HCT116 (cell line): ENCODE results near the gene GNMT. TPM values are rescaled to one million over a fixed set of nuclear protein-coding genes. Genes with fewer than 3 reads are reported as not detected.

Experiments
- ATAC-seq: fragments of 200-7000 bp; cut with Tn5 transposase; 2 replicates; pipeline ENCODE4 v1.9.1; 2020; ENCODE audit warnings: mild to moderate bottlenecking, moderate library complexity
- BruUV-seq: library from RNA; stranded (reverse); fragments of 400-500 nt; replicated peaks from 2 replicates; lab custom pipeline; 2021; lab: Mats Ljungman, UMichigan
- CTCF ChIA-PET: fragments of 300-600 bp; sonication (Branson Sonifier 250); formaldehyde crosslinking; loops from one replicate; lab custom pipeline; 2021; ENCODE audit warnings: antibody characterized with exemption; lab: Charles Lee
- POLR2A ChIA-PET: fragments of 300-600, 350-600 bp; sonication (Branson Sonifier 250); formaldehyde crosslinking; loops from one replicate; lab custom pipeline; 2021; ENCODE audit warnings: antibody characterized with exemption; lab: Charles Lee
- RAD21 ChIA-PET, 2 experiments: fragments of 300-600 bp; sonication (Branson Sonifier 250); formaldehyde crosslinking; loops; one replicate each; lab custom pipeline; 2023; ENCODE audit warnings: low total read pairs in 2 of 2; ENCODE audit not compliant: uncharacterized antibody in 2 of 2, unreplicated experiment in 2 of 2, low non-redundant PET in 1 of 2; lab: Charles Lee
- DNase-seq: peaks from one replicate; pipeline ENCODE4 v3.0.0-alpha.2; 2010; ENCODE audit warnings: low read depth, low spot score
- H2AFZ ChIP-seq: fragments of 200-600 bp; shearing (Covaris generic), sonication (generic); 2 replicates; pipeline ENCODE4 v1.6.1; 2017; ENCODE audit warnings: low read depth, mixed run types, mixed read lengths, antibody characterized with exemption, low read length; ENCODE audit not compliant: poor library complexity, severe bottlenecking
- H3K27ac ChIP-seq: 2 replicates; pipeline ENCODE4 v1.5.1; 2012; ENCODE audit warnings: low read depth, low read length
- H3K27me3 ChIP-seq: fragments of 200-600 bp; sonication (generic); 2 replicates; pipeline ENCODE4 v1.6.1; 2016; ENCODE audit warnings: mixed run types, low read length, mixed read lengths; ENCODE audit not compliant: insufficient read depth
- H3K36me3 ChIP-seq, 2 experiments: fragments of 200-500 bp in 1 of 2; fragments of 200-600 bp in 1 of 2; sonication (Bioruptor generic) in 1 of 2; sonication (generic) in 1 of 2; 2 replicates each; pipeline versions ENCODE4 v1.5.1 to v1.6.1; 2014 to 2016; ENCODE audit warnings: low read length in 2 of 2, inconsistent platforms in 1 of 2, mixed read lengths in 1 of 2, mixed run types in 1 of 2; ENCODE audit not compliant: insufficient read depth in 2 of 2, control insufficient read depth in 1 of 2
- H3K4me1 ChIP-seq, 2 experiments: fragments of 200-600 bp in 1 of 2; sonication (generic) in 1 of 2; 2 replicates each; pipeline versions ENCODE4 v1.5.1 to v1.6.1; 2012 to 2017; ENCODE audit warnings: low read length in 2 of 2, inconsistent platforms in 1 of 2, mild to moderate bottlenecking in 1 of 2, mixed read lengths in 1 of 2, mixed run types in 1 of 2, moderate library complexity in 1 of 2; ENCODE audit not compliant: insufficient read depth in 2 of 2, control insufficient read depth in 1 of 2
- H3K4me2 ChIP-seq: fragments of 200-600 bp; sonication (generic); 2 replicates; pipeline ENCODE4 v1.6.1; 2017; ENCODE audit warnings: mixed run types, low read length, mixed read lengths
- H3K4me3 ChIP-seq, 2 experiments: fragments of 200-600 bp in 1 of 2; sonication (generic) in 1 of 2; replicated peaks in 1 of 2; 2 replicates each; pipeline ENCODE4 v1.5.1; 2011 to 2016; ENCODE audit warnings: low read length in 2 of 2, control low read depth in 1 of 2, low read depth in 1 of 2, mild to moderate bottlenecking in 1 of 2, mixed read lengths in 1 of 2, mixed run types in 1 of 2
- H3K79me2 ChIP-seq: fragments of 200-600 bp; sonication (generic); 2 replicates; pipeline ENCODE4 v1.6.1; 2017; ENCODE audit warnings: mild to moderate bottlenecking, mixed run types, low read length, moderate library complexity, mixed read lengths; ENCODE audit not compliant: insufficient read depth
- H3K9ac ChIP-seq: fragments of 200-600 bp; sonication (generic); 2 replicates; pipeline ENCODE4 v1.6.1; 2016; ENCODE audit warnings: low read length, mixed read lengths
- H3K9me2 ChIP-seq: fragments of 200-600 bp; sonication (generic), shearing (Covaris generic); 2 replicates; pipeline ENCODE4 v1.6.1; 2017; ENCODE audit warnings: mixed run types, mild to moderate bottlenecking, moderate library complexity; ENCODE audit not compliant: insufficient read depth
- H3K9me3 ChIP-seq, 2 experiments: fragments of 200-500 bp in 1 of 2; fragments of 200-600 bp in 1 of 2; sonication (Bioruptor generic) in 1 of 2; sonication (generic) in 1 of 2; 2 replicates each; pipeline ENCODE4 v1.6.1; 2014 to 2017; ENCODE audit warnings: low read length in 2 of 2, mixed read lengths in 2 of 2, inconsistent platforms in 1 of 2, low read depth in 1 of 2, mild to moderate bottlenecking in 1 of 2, mixed run types in 1 of 2, moderate library complexity in 1 of 2; ENCODE audit not compliant: control insufficient read depth in 1 of 2, insufficient read depth in 1 of 2
- H4K20me1 ChIP-seq: fragments of 200-600 bp; sonication (generic), shearing (Covaris generic); 2 replicates; pipeline ENCODE4 v1.6.1; 2017; ENCODE audit warnings: mixed run types, mild to moderate bottlenecking, moderate library complexity; ENCODE audit not compliant: insufficient read depth
- CBX3 ChIP-seq: IDR thresholded peaks from 2 replicates; pipeline ENCODE4 v1.6.1; 2012; ENCODE audit warnings: low read depth
- CEBPB ChIP-seq: IDR thresholded peaks from 2 replicates; pipeline ENCODE4 v1.6.1; 2012; ENCODE audit warnings: low read depth
- ELF1 ChIP-seq: IDR thresholded peaks from 2 replicates; pipeline ENCODE4 v1.6.1; 2012; ENCODE audit warnings: low read depth, borderline replicate concordance
- EZH2phosphoT487 ChIP-seq: fragments of 200-600 bp; IDR thresholded peaks from 2 replicates; pipeline ENCODE4 v1.6.1; 2018; ENCODE audit warnings: antibody characterized with exemption, borderline replicate concordance
- FOSL1 ChIP-seq: IDR thresholded peaks from 2 replicates; pipeline ENCODE4 v1.6.1; 2012; ENCODE audit warnings: low read depth
- POLR2A ChIP-seq: IDR thresholded peaks from 2 replicates; pipeline ENCODE4 v1.7.0; 2011; ENCODE audit warnings: borderline replicate concordance; ENCODE audit not compliant: insufficient read depth, insufficient read length; ENCODE audit errors: extremely low read depth
- POLR2AphosphoS5 ChIP-seq: IDR thresholded peaks from 2 replicates; pipeline ENCODE4 v1.6.1; 2011; ENCODE audit warnings: mild to moderate bottlenecking, low read depth, low read length, moderate library complexity
- RAD21 ChIP-seq: IDR thresholded peaks from 2 replicates; pipeline ENCODE4 v1.6.1; 2012; ENCODE audit warnings: low read depth, mild to moderate bottlenecking
- SIN3A ChIP-seq: IDR thresholded peaks from 2 replicates; pipeline ENCODE4 v1.6.1; 2012; ENCODE audit warnings: low read depth
- SP1 ChIP-seq: IDR thresholded peaks from 2 replicates; pipeline ENCODE4 v1.6.1; 2012; ENCODE audit warnings: low read depth
- SRF ChIP-seq: IDR thresholded peaks from 2 replicates; pipeline ENCODE4 v1.6.1; 2012; ENCODE audit warnings: low read depth
- YY1 ChIP-seq: IDR thresholded peaks from 2 replicates; pipeline ENCODE4 v1.6.1; 2011; ENCODE audit warnings: low read length, low read depth, moderate library complexity, mild to moderate bottlenecking; ENCODE audit not compliant: insufficient replicate concordance; ENCODE audit errors: extremely low read depth
- ZFX ChIP-seq: fragments of 450-650 bp; IDR thresholded peaks from 2 replicates; pipeline ENCODE4 v1.6.1; 2017
- intact Hi-C: fragments of 100-400 bp; cut with micrococcal nuclease; formaldehyde crosslinking; loops from 2 replicates; pipeline ENCODE4 v1.10.0; 2022
- total RNA-seq: library from RNA; stranded (reverse); gene quantifications from one replicate; pipeline ENCODE4 v1.2.1, GENCODE V29; 2021; ENCODE audit not compliant: unreplicated experiment
- TF ChIP-seq, protein P1 (sequence below): IDR thresholded peaks from 2 replicates; pipeline ENCODE4 v1.6.1; 2011; ENCODE audit warnings: mild to moderate bottlenecking, low read length, moderate library complexity; ENCODE audit not compliant: insufficient replicate concordance; ENCODE audit errors: extremely low read depth
- TF ChIP-seq, protein P2 (sequence below): IDR thresholded peaks from 2 replicates; pipeline ENCODE4 v1.6.1; 2012

GNMT gene
- total RNA-seq, 1 experiment from 2014 or later, result 0.57 TPM

DNA sequence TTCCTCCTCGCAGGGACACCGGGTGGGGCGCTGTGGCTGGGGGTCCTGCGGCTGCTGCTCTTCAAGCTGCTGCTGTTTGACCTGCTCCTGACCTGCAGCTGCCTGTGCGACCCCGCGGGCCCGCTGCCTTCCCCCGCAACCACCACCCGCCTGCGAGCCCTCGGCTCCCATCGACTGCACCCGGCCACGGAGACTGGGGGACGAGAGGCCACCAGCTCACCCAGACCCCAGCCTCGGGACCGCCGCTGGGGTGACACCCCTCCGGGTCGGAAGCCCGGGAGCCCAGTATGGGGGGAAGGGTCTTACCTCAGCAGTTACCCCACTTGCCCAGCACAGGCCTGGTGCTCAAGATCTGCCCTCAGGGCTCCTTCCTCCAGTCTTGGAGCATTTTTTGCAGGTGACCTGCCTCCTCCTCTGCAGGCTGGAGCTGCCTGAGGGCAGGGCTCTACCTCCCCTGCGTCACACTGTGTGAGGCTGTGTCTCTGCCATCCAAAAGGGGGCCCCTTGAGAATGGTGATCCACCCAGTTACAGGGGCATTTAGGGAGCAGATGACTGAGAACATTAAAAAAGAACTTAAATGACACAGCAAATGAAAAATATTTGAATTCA is 35.2 kb upstream of the GNMT start:
- RAD21 ChIA-PET, result no interaction called here
- ATAC-seq (no peak), DNase-seq (no peak)
- Histone ChIP-seq H4K20me1 (no peaks in the 10 kb centered on the region), H3K9ac (no peak overlapping the region), H3K27ac (no peak overlapping the region), H3K27me3 (no peaks in the 10 kb centered on the region), H2AFZ (no peak overlapping the region), H3K4me3 (no peak overlapping the region), H3K9me3 (no peaks in the 10 kb centered on the region), H3K4me1 (peaks cover 6 to 12% of the 10 kb centered on the region in 2 experiments; a peak in 3 of 4 replicates), H3K9me2 (no peaks in the 10 kb centered on the region), H3K36me3 (no peaks in the 10 kb centered on the region), H3K79me2 (peaks cover 8% of the 10 kb centered on the region), H3K4me2 (no peak overlapping the region)
- intact Hi-C loops, result no loop called here
- BruUV-seq, result no TSS peak
- no peak for TF ChIP-seq SP1
- no peak for TF ChIP-seq CEBPB
- TF ChIP-seq CBX3, result no peak
- no peak for TF ChIP-seq POLR2A
- no peak for TF ChIP-seq RAD21
- TF ChIP-seq ELF1, result no peak
- TF ChIP-seq FOSL1, result no peak
- TF ChIP-seq EZH2phosphoT487, result no peak
- TF ChIP-seq ZFX, result no peak
- TF ChIP-seq, protein P1, sequence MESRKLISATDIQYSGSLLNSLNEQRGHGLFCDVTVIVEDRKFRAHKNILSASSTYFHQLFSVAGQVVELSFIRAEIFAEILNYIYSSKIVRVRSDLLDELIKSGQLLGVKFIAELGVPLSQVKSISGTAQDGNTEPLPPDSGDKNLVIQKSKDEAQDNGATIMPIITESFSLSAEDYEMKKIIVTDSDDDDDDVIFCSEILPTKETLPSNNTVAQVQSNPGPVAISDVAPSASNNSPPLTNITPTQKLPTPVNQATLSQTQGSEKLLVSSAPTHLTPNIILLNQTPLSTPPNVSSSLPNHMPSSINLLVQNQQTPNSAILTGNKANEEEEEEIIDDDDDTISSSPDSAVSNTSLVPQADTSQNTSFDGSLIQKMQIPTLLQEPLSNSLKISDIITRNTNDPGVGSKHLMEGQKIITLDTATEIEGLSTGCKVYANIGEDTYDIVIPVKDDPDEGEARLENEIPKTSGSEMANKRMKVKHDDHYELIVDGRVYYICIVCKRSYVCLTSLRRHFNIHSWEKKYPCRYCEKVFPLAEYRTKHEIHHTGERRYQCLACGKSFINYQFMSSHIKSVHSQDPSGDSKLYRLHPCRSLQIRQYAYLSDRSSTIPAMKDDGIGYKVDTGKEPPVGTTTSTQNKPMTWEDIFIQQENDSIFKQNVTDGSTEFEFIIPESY, result no peak
- TF ChIP-seq POLR2AphosphoS5, result no peak
- no peak for TF ChIP-seq SIN3A
- TF ChIP-seq, protein P2, sequence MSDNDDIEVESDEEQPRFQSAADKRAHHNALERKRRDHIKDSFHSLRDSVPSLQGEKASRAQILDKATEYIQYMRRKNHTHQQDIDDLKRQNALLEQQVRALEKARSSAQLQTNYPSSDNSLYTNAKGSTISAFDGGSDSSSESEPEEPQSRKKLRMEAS, result no peak
- TF ChIP-seq SRF, result no peak
- TF ChIP-seq YY1, result no peak
- POLR2A ChIA-PET, result no interaction called here
- CTCF ChIA-PET, result no interaction called here
